Neuronal stem cell (in vitro differentiated cells): Measurements from ENCODE around the gene DOCK3.
"Not testable (repeated sequence)": the region's sequence is repeated elsewhere in the genome, so short reads cannot be mapped to it uniquely, and the experiment has no call there.

Source experiments
- DNase-seq: peaks from one replicate; pipeline ENCODE4 v3.0.0-alpha.2; 2013; ENCODE audit warnings: low spot score
- H2AFZ ChIP-seq: one replicate; pipeline ENCODE4 v1.6.1; 2013; ENCODE audit warnings: mild to moderate bottlenecking, low read length, inconsistent platforms
- H2AK5ac ChIP-seq: 2 replicates; pipeline ENCODE4 v1.6.1; 2013; ENCODE audit warnings: low read depth, mild to moderate bottlenecking, inconsistent platforms, low read length, moderate library complexity, mixed read lengths
- H2BK120ac ChIP-seq: 2 replicates; pipeline ENCODE4 v1.6.1; 2013; ENCODE audit warnings: low read depth, mild to moderate bottlenecking, inconsistent platforms, low read length, moderate library complexity, mixed read lengths
- H2BK12ac ChIP-seq: one replicate; pipeline ENCODE4 v1.6.1; 2013; ENCODE audit warnings: low read length, inconsistent platforms
- H2BK15ac ChIP-seq: 2 replicates; pipeline ENCODE4 v1.6.1; 2013; ENCODE audit warnings: mild to moderate bottlenecking, low read length, inconsistent platforms, mixed read lengths
- H2BK5ac ChIP-seq: one replicate; pipeline ENCODE4 v1.6.1; 2013; ENCODE audit warnings: inconsistent platforms, mild to moderate bottlenecking, low read length, moderate library complexity
- H3K14ac ChIP-seq: one replicate; pipeline ENCODE4 v1.6.1; 2013; ENCODE audit warnings: low read length, inconsistent platforms
- H3K18ac ChIP-seq: 2 replicates; pipeline ENCODE4 v1.6.1; 2013; ENCODE audit warnings: low read length, inconsistent platforms
- H3K23ac ChIP-seq: 2 replicates; pipeline ENCODE4 v1.6.1; 2013; ENCODE audit warnings: low read depth, mild to moderate bottlenecking, mixed read lengths, low read length, inconsistent platforms; ENCODE audit not compliant: poor library complexity
- H3K27ac ChIP-seq: replicated peaks from 3 replicates; pipeline ENCODE4 v1.5.1; 2013; ENCODE audit warnings: low read length, inconsistent platforms
- H3K27me3 ChIP-seq, 3 experiments: 2 replicates each; pipeline ENCODE4 v1.6.1; 2013; ENCODE audit warnings: low read length in 3 of 3, mild to moderate bottlenecking in 2 of 3, inconsistent platforms in 1 of 3, low read depth in 1 of 3, mixed read lengths in 1 of 3, moderate library complexity in 1 of 3; ENCODE audit not compliant: control insufficient read depth in 3 of 3, insufficient read depth in 3 of 3
- H3K36me3 ChIP-seq, 2 donors: replicated peaks in 1 of 2; 2 replicates each; pipeline ENCODE4 v1.6.1; 2013; ENCODE audit warnings: low read length in 2 of 2; ENCODE audit not compliant: control insufficient read depth in 2 of 2, insufficient read depth in 2 of 2
- H3K4ac ChIP-seq: 2 replicates; pipeline ENCODE4 v1.6.1; 2013; ENCODE audit warnings: inconsistent platforms, mild to moderate bottlenecking, low read length, moderate library complexity
- H3K4me1 ChIP-seq, 2 donors: 1 replicate in 1 of 2; 2 replicates in 1 of 2; pipeline ENCODE4 v1.6.1; 2013; ENCODE audit warnings: low read length in 2 of 2, low read depth in 1 of 2; ENCODE audit not compliant: control insufficient read depth in 2 of 2, insufficient read depth in 1 of 2
- H3K4me2 ChIP-seq: one replicate; pipeline ENCODE4 v1.6.1; 2013; ENCODE audit warnings: mild to moderate bottlenecking, low read length, inconsistent platforms; ENCODE audit not compliant: insufficient read depth, poor library complexity, severe bottlenecking
- H3K4me3 ChIP-seq, 2 donors: 2 replicates each; pipeline ENCODE4 v1.5.1; 2013; ENCODE audit warnings: low read length in 2 of 2, mild to moderate bottlenecking in 2 of 2, inconsistent platforms in 1 of 2, moderate library complexity in 1 of 2
- H3K79me1 ChIP-seq: one replicate; pipeline ENCODE4 v1.6.1; 2013; ENCODE audit warnings: low read depth, mild to moderate bottlenecking, inconsistent platforms, low read length, moderate library complexity
- H3K9ac ChIP-seq: one replicate; pipeline ENCODE4 v1.6.1; 2013; ENCODE audit warnings: mild to moderate bottlenecking, low read depth, low read length, inconsistent platforms; ENCODE audit not compliant: poor library complexity
- H3K9me3 ChIP-seq, 2 donors: replicated peaks in 1 of 2; 2 replicates each; pipeline versions ENCODE3 to v1.6.1; 2013; ENCODE audit warnings: low read length in 2 of 2, mild to moderate bottlenecking in 2 of 2, inconsistent platforms in 1 of 2, low read depth in 1 of 2, mixed read lengths in 1 of 2, moderate library complexity in 1 of 2; ENCODE audit not compliant: control insufficient read depth in 2 of 2, insufficient read depth in 1 of 2
- H4K8ac ChIP-seq: one replicate; pipeline ENCODE4 v1.6.1; 2013; ENCODE audit warnings: low read depth, mild to moderate bottlenecking, inconsistent platforms, low read length, moderate library complexity
- H4K91ac ChIP-seq: one replicate; pipeline ENCODE4 v1.6.1; 2013; ENCODE audit warnings: low read length, low read depth, mild to moderate bottlenecking, inconsistent platforms; ENCODE audit not compliant: poor library complexity
- WGBS, 2 donors: extraction: QIAGEN DNeasy Blood & Tissue Kit; methylation state at CpG; one replicate each; pipeline ENCODE4 v1.1.7; 2013; ENCODE audit warnings: missing lambda C conversion rate in 2 of 2, mixed read lengths in 1 of 2; ENCODE audit not compliant: insufficient read length in 2 of 2, insufficient replicate concordance in 1 of 2; ENCODE audit errors: extremely low coverage in 2 of 2; 5-methylcytosine and 5-hydroxymethylcytosine counted together

Gene DOCK3

DNA sequence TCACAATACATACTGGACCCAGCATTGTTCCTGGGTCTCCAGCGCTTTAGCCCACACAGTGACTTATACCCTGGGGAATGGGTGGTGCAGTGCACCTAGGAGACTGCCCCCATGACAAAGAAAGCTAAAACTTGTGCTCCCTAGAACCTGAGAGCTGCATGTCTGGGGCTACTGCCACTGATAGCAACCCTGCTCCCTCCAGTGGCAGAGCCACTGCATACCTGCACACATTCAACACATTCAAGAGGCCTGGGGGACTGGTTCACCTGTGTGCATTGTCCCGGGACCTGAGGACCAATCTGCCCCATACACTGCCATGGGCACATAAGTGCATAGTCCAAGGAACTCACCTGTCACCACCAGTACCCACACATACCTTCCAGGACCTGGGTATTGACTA is 407.6 kb downstream of the DOCK3 start:
- Histone ChIP-seq H3K9ac (no peak overlapping the region), H2BK15ac (no peak overlapping the region), H2BK12ac (no peak overlapping the region), H2BK5ac (no peak overlapping the region), H3K27me3 (no peaks in the 10 kb centered on the region), H3K4ac (no peak overlapping the region), H3K18ac (no peak overlapping the region), H4K91ac (no peak overlapping the region), H3K79me1 (no peaks in the 10 kb centered on the region), H2BK120ac (no peak overlapping the region), H2AK5ac (no peak overlapping the region), H3K14ac (no peak overlapping the region), H3K4me1 (no peaks in the 10 kb centered on the region), H3K4me3 (peak overlapping the region in 1 of 2 donors; percentile 61), H3K23ac (no peak overlapping the region), H4K8ac (no peak overlapping the region), H3K4me2 (no peak overlapping the region), H3K27ac (no peak overlapping the region), H3K36me3 (peaks cover 0 to 8% of the 10 kb centered on the region in 2 donors), H3K9me3 (peaks cover 0 to 12% of the 10 kb centered on the region in 2 donors), H2AFZ (no peak overlapping the region)
- DNase-seq, result no peak
- no CpG with 5 or more reads among the region's 2 CpGs for WGBS, 2 donors

GRCh38 chr3:51083490-51083889 is 408.8 kb downstream of the DOCK3 start:
- Histone ChIP-seq H2AK5ac (no peak overlapping the region), H3K4me2 (no peak overlapping the region), H3K79me1 (no peaks in the 10 kb centered on the region), H3K4me1 (no peaks in the 10 kb centered on the region), H3K23ac (no peak overlapping the region), H2BK15ac (no peak overlapping the region), H2BK12ac (no peak overlapping the region), H2BK5ac (no peak overlapping the region), H3K14ac (no peak overlapping the region), H4K8ac (no peak overlapping the region), H2AFZ (no peak overlapping the region), H3K4ac (no peak overlapping the region), H3K9ac (no peak overlapping the region), H3K27ac (no peak overlapping the region), H2BK120ac (no peak overlapping the region), H3K4me3 (no peak overlapping the region), H3K9me3 (peaks cover 0 to 12% of the 10 kb centered on the region in 2 donors), H3K18ac (no peak overlapping the region), H4K91ac (no peak overlapping the region), H3K27me3 (no peaks in the 10 kb centered on the region), H3K36me3 (peaks cover 0 to 8% of the 10 kb centered on the region in 2 donors)
- DNase-seq, result no peak
- WGBS, 2 donors, result no CpG with 5 or more reads among the region's 2 CpGs

DNA sequence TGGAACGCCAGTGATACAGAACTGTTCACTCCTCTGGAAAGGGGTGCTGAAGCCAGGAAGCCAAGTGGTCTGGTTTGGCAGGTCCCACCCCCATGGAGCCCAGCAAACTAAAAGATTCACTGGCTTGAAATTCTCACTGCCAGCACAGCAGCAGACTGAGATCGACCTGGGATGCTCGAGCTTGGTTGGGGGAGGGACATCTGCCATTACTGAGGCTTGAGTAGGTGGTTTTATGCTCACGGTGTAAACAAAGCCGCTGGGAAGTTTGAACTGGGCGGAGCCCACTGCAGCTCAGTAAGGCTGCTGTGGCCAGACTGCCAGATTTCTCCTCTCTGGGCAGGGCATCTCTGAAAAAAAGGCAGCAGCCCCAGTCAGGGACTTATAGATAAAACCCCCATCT is 417.4 kb downstream of the DOCK3 start:
- H3K18ac ChIP-seq, H3K9me3 ChIP-seq, H2AK5ac ChIP-seq, H2BK120ac ChIP-seq, H4K91ac ChIP-seq, H4K8ac ChIP-seq, H2BK15ac ChIP-seq, H3K4me1 ChIP-seq, H3K4ac ChIP-seq, H3K27me3 ChIP-seq, H3K4me3 ChIP-seq, H3K27ac ChIP-seq, H2BK12ac ChIP-seq, H3K36me3 ChIP-seq, H2AFZ ChIP-seq, H3K79me1 ChIP-seq, H3K9ac ChIP-seq, H2BK5ac ChIP-seq, H3K14ac ChIP-seq, DNase-seq, H3K4me2 ChIP-seq, H3K23ac ChIP-seq: not testable (repeated sequence)
- no CpG with 5 or more reads among the region's 6 CpGs for WGBS, 2 donors

- WGBS, 2 donors, result no CpG with 5 or more reads among the region's 1 CpG
- not testable (repeated sequence) for H3K14ac ChIP-seq
Observed at GRCh38 chr3:51094838-51095237, 420.1 kb downstream of the DOCK3 start.

More at GRCh38 chr3:51094838-51095237, 420.1 kb downstream of the DOCK3 start:
- H4K91ac ChIP-seq, H3K36me3 ChIP-seq, H4K8ac ChIP-seq, H3K27me3 ChIP-seq, H3K27ac ChIP-seq, DNase-seq, H2BK120ac ChIP-seq, H2AFZ ChIP-seq, H2BK12ac ChIP-seq, H3K18ac ChIP-seq, H3K4me2 ChIP-seq, H3K4me1 ChIP-seq, H2AK5ac ChIP-seq, H2BK15ac ChIP-seq, H2BK5ac ChIP-seq, H3K9ac ChIP-seq, H3K9me3 ChIP-seq, H3K4me3 ChIP-seq, H3K4ac ChIP-seq, H3K79me1 ChIP-seq, H3K23ac ChIP-seq: not testable (repeated sequence)
